PC-9 (cell line): ENCODE measurements around the gene SOX13. TPM values are rescaled to one million over a fixed set of nuclear protein-coding genes. Genes with fewer than 3 reads are reported as not detected.

ENCODE experiments used
- BruUV-seq: library from RNA; stranded (reverse); fragments of 400-500 nt; replicated peaks from 2 replicates; lab custom pipeline; 2021; lab: Mats Ljungman, UMichigan
- CTCF ChIA-PET: fragments of 300-600 bp; sonication (Branson Sonifier 250); formaldehyde crosslinking; loops from one replicate; lab custom pipeline; 2022; ENCODE audit warnings: antibody characterized with exemption; lab: Charles Lee
- POLR2A ChIA-PET: fragments of 300-600 bp; sonication (Branson Sonifier 250); formaldehyde crosslinking; loops from one replicate; lab custom pipeline; 2022; ENCODE audit warnings: antibody characterized with exemption; ENCODE audit not compliant: unreplicated experiment; lab: Charles Lee
- DNase-seq, 2 experiments: peaks; one replicate each; pipeline versions ENCODE4 v3.0.0 to v3.0.0-alpha.2; 2015 to 2022; ENCODE audit warnings: mixed read lengths in 1 of 2
- H2AFZ ChIP-seq: fragments of 200-600 bp; sonication (generic); 2 replicates; pipeline ENCODE4 v1.8.1; 2017; ENCODE audit warnings: antibody characterized with exemption
- H3F3A ChIP-seq: fragments of 200-600 bp; sonication (generic); 2 replicates; pipeline ENCODE4 v1.8.1; 2017; ENCODE audit warnings: antibody characterized with exemption, mild to moderate bottlenecking, low read depth; ENCODE audit not compliant: insufficient read depth
- H3K27ac ChIP-seq: fragments of 200-600 bp; sonication (generic); 2 replicates; pipeline ENCODE4 v1.6.1; 2016; ENCODE audit warnings: mixed run types
- H3K27me3 ChIP-seq: fragments of 200-600 bp; sonication (generic); 2 replicates; pipeline ENCODE4 v1.6.1; 2016; ENCODE audit warnings: low read depth, mixed run types; ENCODE audit not compliant: insufficient read depth
- H3K36me3 ChIP-seq: fragments of 200-600 bp; sonication (generic); 2 replicates; pipeline ENCODE4 v1.6.1; 2016; ENCODE audit warnings: low read depth, mixed run types
- H3K4me1 ChIP-seq: fragments of 200-600 bp; sonication (generic); replicated peaks from 2 replicates; pipeline ENCODE4 v1.6.1; 2016; ENCODE audit warnings: mixed run types; ENCODE audit not compliant: insufficient read depth
- H3K4me2 ChIP-seq: fragments of 200-600 bp; sonication (generic); 2 replicates; pipeline ENCODE4 v1.6.1; 2017; ENCODE audit warnings: mixed run types
- H3K4me3 ChIP-seq: fragments of 200-600 bp; sonication (generic); 2 replicates; pipeline ENCODE4 v1.6.1; 2016; ENCODE audit warnings: mixed run types
- H3K79me2 ChIP-seq: fragments of 200-600 bp; sonication (generic); 2 replicates; pipeline ENCODE4 v1.6.1; 2017; ENCODE audit warnings: low read depth, mixed run types
- H3K9me2 ChIP-seq: fragments of 200-600 bp; sonication (generic); 2 replicates; pipeline ENCODE4 v1.8.1; 2017; ENCODE audit warnings: mild to moderate bottlenecking; ENCODE audit not compliant: insufficient read depth
- H3K9me3 ChIP-seq: fragments of 200-600 bp; sonication (generic); 2 replicates; pipeline ENCODE4 v1.8.1; 2016; ENCODE audit warnings: low read depth; ENCODE audit not compliant: insufficient read depth
- H4K20me1 ChIP-seq: fragments of 200-600 bp; sonication (generic); 2 replicates; pipeline ENCODE4 v1.8.1; 2017; ENCODE audit not compliant: insufficient read depth
- EZH2 ChIP-seq: fragments of 200-600 bp; sonication (generic); IDR thresholded peaks from 2 replicates; pipeline ENCODE4 v1.8.0; 2017; ENCODE audit warnings: antibody characterized with exemption, low read depth
- intact Hi-C: fragments of 100-400 bp; cut with micrococcal nuclease; formaldehyde crosslinking; loops from one replicate; pipeline ENCODE4 v1.10.0; 2022; ENCODE audit not compliant: unreplicated experiment
- total RNA-seq: library from RNA; stranded (reverse); gene quantifications from 2 replicates; pipeline ENCODE4 v1.2.3, GENCODE V29; 2021
- TF ChIP-seq, protein P1 (sequence below): fragments of 200-600 bp; sonication (generic); conservative IDR thresholded peaks from 2 replicates; pipeline ENCODE4 v1.6.1; 2017; ENCODE audit warnings: mixed run types, antibody characterized with exemption, mild to moderate bottlenecking, moderate library complexity

The SOX13 gene
- total RNA-seq, 1 experiment from 2014 or later, result 89.9 TPM

DNA sequence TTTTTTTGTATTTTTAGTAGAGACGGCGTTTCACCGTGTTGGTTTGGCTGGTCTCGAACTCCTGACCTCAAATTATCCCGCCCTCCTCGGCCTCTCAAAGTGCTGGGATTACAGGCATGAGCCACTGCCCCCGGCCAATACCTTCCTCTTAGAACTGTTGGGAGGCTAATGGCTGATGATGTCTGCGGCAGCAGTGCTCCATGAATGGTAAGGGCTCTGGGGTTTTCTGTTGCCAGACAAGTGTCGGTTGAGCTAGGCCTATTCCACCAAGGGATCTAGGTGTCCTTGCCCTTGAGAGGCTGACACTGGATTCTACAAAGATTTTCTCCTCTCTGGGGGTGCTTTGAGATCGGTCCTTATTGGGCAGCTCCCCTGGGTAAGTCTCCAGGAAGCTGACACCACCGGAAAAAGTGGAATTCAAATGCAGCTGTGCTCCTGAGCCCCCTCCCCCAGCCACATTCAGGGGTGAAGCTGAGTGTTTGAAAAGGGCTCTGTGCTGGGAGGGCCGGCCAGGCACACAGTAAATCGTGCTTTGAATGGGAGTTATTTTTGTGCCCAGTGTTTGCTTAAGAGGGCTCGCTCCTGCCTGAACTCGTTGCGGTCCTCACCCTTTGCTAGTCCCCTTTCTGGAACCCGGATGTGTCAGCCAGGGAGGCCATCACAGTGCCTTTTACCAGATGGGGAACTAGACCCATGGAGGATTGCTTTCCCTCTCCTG is 5.2 kb downstream of the SOX13 start:
- peak overlapping the region; percentile 77 for H3K27ac ChIP-seq
- H3K4me3 ChIP-seq, result peak overlapping the region; percentile 19; the same call in 1 of the 2 replicates
- intact Hi-C loops, result loop anchor here (10.0 kb wide), 1 partner anchor 417 kb away; the partner anchor contains the start of gene PIK3C2B
- no peaks in the 10 kb centered on the region for H3K27me3 ChIP-seq
- H3K79me2 ChIP-seq, result peaks cover 100% of the 10 kb centered on the region
- POLR2A ChIA-PET, result no interaction called here
- no TSS peak for BruUV-seq
- CTCF ChIA-PET, result no interaction called here
- H3K36me3 ChIP-seq, result no peaks in the 10 kb centered on the region
- peaks cover 38% of the 10 kb centered on the region for H3F3A ChIP-seq
- DNase-seq, result peak in 1 of 2 experiments; percentile 34
- H3K9me3 ChIP-seq, result no peaks in the 10 kb centered on the region
- no peak overlapping the region for H2AFZ ChIP-seq
- TF ChIP-seq, protein P1, sequence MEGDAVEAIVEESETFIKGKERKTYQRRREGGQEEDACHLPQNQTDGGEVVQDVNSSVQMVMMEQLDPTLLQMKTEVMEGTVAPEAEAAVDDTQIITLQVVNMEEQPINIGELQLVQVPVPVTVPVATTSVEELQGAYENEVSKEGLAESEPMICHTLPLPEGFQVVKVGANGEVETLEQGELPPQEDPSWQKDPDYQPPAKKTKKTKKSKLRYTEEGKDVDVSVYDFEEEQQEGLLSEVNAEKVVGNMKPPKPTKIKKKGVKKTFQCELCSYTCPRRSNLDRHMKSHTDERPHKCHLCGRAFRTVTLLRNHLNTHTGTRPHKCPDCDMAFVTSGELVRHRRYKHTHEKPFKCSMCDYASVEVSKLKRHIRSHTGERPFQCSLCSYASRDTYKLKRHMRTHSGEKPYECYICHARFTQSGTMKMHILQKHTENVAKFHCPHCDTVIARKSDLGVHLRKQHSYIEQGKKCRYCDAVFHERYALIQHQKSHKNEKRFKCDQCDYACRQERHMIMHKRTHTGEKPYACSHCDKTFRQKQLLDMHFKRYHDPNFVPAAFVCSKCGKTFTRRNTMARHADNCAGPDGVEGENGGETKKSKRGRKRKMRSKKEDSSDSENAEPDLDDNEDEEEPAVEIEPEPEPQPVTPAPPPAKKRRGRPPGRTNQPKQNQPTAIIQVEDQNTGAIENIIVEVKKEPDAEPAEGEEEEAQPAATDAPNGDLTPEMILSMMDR, result no peak
- no peak for TF ChIP-seq EZH2
- peaks cover 37% of the 10 kb centered on the region for H4K20me1 ChIP-seq
- H3K9me2 ChIP-seq, result no peaks in the 10 kb centered on the region
- peak overlapping the region; percentile 96 for H3K4me2 ChIP-seq
- H3K4me1 ChIP-seq, result peaks cover 78% of the 10 kb centered on the region

DNA sequence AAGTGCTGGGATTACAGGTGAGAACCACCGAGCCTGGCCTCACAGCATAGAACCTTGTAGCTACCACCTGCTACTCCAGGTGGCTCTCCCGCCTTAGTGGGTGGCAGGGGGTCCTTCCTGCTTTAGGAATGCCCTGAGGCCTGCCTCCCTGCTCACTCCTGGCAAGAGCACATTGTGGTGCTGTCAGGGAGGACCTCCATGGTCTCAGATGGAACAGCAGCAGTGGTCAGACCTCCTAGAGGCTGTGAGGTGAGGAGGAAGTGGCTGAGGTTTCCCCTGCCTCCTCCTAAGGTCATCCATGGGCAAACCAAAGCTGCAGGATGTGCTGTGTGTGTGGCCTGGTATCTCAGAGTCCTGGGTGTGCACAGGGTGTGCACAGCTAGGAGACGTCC is 6.7 kb downstream of the SOX13 start:
- peaks cover 47% of the 10 kb centered on the region for H3F3A ChIP-seq
- H3K36me3 ChIP-seq, result no peaks in the 10 kb centered on the region
- no peak overlapping the region for H2AFZ ChIP-seq
- no peaks in the 10 kb centered on the region for H3K9me2 ChIP-seq
- H3K27me3 ChIP-seq, result no peaks in the 10 kb centered on the region
- TF ChIP-seq, protein P1, result no peak
- no peak for TF ChIP-seq EZH2
- peaks cover 100% of the 10 kb centered on the region for H3K79me2 ChIP-seq
- peak in 1 of 2 experiments; percentile 24 for DNase-seq
- H4K20me1 ChIP-seq, result peaks cover 39% of the 10 kb centered on the region
- ChIA-PET CTCF (interaction anchor here (1.1 to 1.7 kb wide), 2 partner anchors 23 to 49 kb away, joined by 3 to 10 read pairs; no protein-coding TSS in a partner anchor), POLR2A (interaction anchor here (0.5 kb wide), 1 partner anchor 364 kb away, joined by 5 read pairs; no protein-coding TSS in a partner anchor)
- intact Hi-C loops, result loop anchor here (10.0 kb wide), 1 partner anchor 415 kb away; the partner anchor contains the start of gene PIK3C2B
- H3K4me3 ChIP-seq, result peak overlapping the region; percentile 35; the same call in 1 of the 2 replicates
- no peaks in the 10 kb centered on the region for H3K9me3 ChIP-seq
- peaks cover 93% of the 10 kb centered on the region for H3K4me1 ChIP-seq
- peak overlapping the region; percentile 77 for H3K27ac ChIP-seq
- BruUV-seq, result no TSS peak
- peak overlapping the region; percentile 77 for H3K4me2 ChIP-seq

DNA sequence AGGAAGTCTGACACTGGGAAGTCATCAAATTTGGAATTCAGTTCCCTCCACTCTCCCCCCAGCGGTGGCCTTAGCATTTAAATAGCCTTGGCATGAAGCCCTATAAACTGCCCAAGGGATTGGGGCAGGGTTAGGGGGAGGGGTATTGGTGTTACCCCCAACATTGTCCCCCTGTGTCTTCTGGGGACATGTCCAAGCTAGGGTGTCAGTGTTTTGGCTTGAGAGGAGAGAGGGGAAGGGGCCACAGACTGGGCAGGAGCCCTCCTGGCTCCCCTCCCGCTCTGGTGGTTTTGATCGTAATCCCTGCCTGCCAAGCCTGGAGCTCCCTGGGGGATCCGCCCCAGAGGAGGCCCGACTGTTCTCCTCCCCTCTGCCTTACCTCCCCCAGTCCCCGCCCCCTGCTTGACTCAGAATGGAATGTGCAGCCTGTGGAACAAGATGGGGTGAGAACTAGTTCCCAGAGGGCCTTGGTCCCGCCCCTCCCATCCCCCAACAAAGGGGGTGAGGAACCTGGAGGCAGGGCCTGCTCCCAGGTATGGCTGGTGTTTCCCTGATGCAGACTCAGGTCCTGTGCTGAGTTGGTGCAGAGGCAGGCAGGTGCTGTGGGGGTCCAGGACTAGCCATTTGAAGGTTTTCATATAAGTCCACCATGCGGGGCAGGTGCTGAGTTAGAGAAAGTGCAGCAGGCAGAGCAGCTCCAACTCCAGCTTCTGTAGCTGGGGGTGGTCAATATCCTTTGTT is 7.4 kb downstream of the SOX13 start:
- Histone ChIP-seq H3K9me2 (no peaks in the 10 kb centered on the region), H3K27me3 (no peaks in the 10 kb centered on the region), H3K4me2 (peak overlapping the region; percentile 77), H3K36me3 (no peaks in the 10 kb centered on the region), H3K4me3 (peak overlapping the region; percentile 35; the same call in 1 of the 2 replicates), H3F3A (peaks cover 54% of the 10 kb centered on the region), H3K27ac (peak overlapping the region; percentile 77), H3K79me2 (peaks cover 100% of the 10 kb centered on the region), H3K4me1 (peaks cover 96% of the 10 kb centered on the region), H2AFZ (no peak overlapping the region), H3K9me3 (no peaks in the 10 kb centered on the region), H4K20me1 (peaks cover 38% of the 10 kb centered on the region)
- intact Hi-C loops, result loop anchor here (1.0 to 2.0 kb wide), 2 partner anchors 24 to 210 kb away; no protein-coding TSS in a partner anchor
- no TSS peak for BruUV-seq
- CTCF ChIA-PET, result interaction anchor here (0.7 to 1.7 kb wide), 4 partner anchors 22 to 508 kb away, joined by 3 to 10 read pairs (median 3); no protein-coding TSS in a partner anchor
- POLR2A ChIA-PET, result interaction anchor here (0.5 to 0.7 kb wide), 2 partner anchors 17 to 363 kb away, joined by 3 to 5 read pairs; no protein-coding TSS in a partner anchor
- DNase-seq, result peak; percentile 92 to 94
- no peak for TF ChIP-seq EZH2
- TF ChIP-seq, protein P1, result no peak
